GM19455 (cell line): ENCODE results near the gene HECTD1.
"Not testable (repeated sequence)": the region's sequence is repeated elsewhere in the genome, so short reads cannot be mapped to it uniquely, and the experiment has no call there.

ENCODE experiments used
- ATAC-seq: cut with Tn5 transposase; IDR thresholded peaks from one replicate; pipeline ENCODE4 v1.9.1; 2021; ENCODE audit not compliant: unreplicated experiment

The HECTD1 gene

GRCh38 chr14:31207755-31208545 is at the start of gene HECTD1:
TSS of gene HECTD1 (minus strand) at chr14:31207793. CDS start at chr14:31205936, 1,857 bp downstream.
- peak; percentile 71 for ATAC-seq

- no peak for ATAC-seq
These were observed 49.6 kb upstream of the HECTD1 start for GRCh38 chr14:31257244-31257553.

- no peak for ATAC-seq
These were observed 49.1 kb upstream of the HECTD1 start for GRCh38 chr14:31256534-31257243.

GRCh38 chr14:31255918-31256317 is 48.3 kb upstream of the HECTD1 start:
- ATAC-seq = not testable (repeated sequence)

GRCh38 chr14:31255286-31255685 is 47.7 kb upstream of the HECTD1 start:
- ATAC-seq = no peak

- ATAC-seq = no peak
These were observed 46.3 kb upstream of the HECTD1 start for GRCh38 chr14:31253746-31254471.

- no peak for ATAC-seq
These were observed 45.3 kb upstream of the HECTD1 start for GRCh38 chr14:31252865-31253264.

GRCh38 chr14:31251028-31251958 is 43.7 kb upstream of the HECTD1 start:
- no peak for ATAC-seq

- no peak for ATAC-seq
These were observed 37.0 kb upstream of the HECTD1 start for GRCh38 chr14:31244626-31245025.

- no peak for ATAC-seq
These were observed 36.3 kb upstream of the HECTD1 start for GRCh38 chr14:31243860-31244259.

GRCh38 chr14:31242161-31242940 is 34.8 kb upstream of the HECTD1 start:
- not testable (repeated sequence) for ATAC-seq

- no peak for ATAC-seq
These were observed 34.0 kb upstream of the HECTD1 start for GRCh38 chr14:31241450-31242114.

GRCh38 chr14:31239741-31240140 is 32.1 kb upstream of the HECTD1 start:
- no peak for ATAC-seq

- ATAC-seq = no peak
These were observed 27.9 kb upstream of the HECTD1 start for GRCh38 chr14:31235462-31235861.

- no peak for ATAC-seq
These were observed 24.5 kb upstream of the HECTD1 start for GRCh38 chr14:31232081-31232480.

GRCh38 chr14:31231272-31231671 is 23.7 kb upstream of the HECTD1 start:
- ATAC-seq = not testable (repeated sequence)

- no peak for ATAC-seq
These were observed 23.0 kb upstream of the HECTD1 start for GRCh38 chr14:31230573-31230958.

GRCh38 chr14:31229638-31230572 is 22.3 kb upstream of the HECTD1 start:
- no peak for ATAC-seq
